Measurements from ENCODE around the gene OR4D1.

OR4D1 gene

DNA sequence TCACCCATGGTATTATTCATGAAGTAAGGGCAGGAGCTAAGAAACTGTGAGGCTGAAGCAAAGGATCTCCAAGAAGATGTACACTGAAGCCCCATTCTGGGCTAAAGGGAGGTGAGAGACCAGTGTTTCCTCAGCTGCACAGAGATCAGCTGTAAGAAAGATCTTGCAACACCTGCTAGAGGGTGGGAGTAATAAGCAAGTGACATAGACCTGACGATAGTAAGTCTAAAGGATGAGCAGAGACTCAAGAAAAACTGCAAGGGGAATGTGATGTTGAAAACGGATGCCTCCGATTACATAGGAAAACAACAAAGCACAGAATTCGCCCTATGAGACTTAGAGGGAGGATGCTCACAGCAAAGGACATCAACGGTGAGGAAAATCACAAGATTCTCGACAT lies 18.5 kb downstream of the OR4D1 start, which contains the start of gene OR4D2:
OR4D2 (plus strand) TSS at position 301 of the 400 bp plus-strand sequence. CDS start 2,674 bp downstream, outside the sequence.
- no peaks in the 10 kb centered on the region for H3K36me3 ChIP-seq
- DNase-seq: no peak
- TF ChIP-seq, protein P1, sequence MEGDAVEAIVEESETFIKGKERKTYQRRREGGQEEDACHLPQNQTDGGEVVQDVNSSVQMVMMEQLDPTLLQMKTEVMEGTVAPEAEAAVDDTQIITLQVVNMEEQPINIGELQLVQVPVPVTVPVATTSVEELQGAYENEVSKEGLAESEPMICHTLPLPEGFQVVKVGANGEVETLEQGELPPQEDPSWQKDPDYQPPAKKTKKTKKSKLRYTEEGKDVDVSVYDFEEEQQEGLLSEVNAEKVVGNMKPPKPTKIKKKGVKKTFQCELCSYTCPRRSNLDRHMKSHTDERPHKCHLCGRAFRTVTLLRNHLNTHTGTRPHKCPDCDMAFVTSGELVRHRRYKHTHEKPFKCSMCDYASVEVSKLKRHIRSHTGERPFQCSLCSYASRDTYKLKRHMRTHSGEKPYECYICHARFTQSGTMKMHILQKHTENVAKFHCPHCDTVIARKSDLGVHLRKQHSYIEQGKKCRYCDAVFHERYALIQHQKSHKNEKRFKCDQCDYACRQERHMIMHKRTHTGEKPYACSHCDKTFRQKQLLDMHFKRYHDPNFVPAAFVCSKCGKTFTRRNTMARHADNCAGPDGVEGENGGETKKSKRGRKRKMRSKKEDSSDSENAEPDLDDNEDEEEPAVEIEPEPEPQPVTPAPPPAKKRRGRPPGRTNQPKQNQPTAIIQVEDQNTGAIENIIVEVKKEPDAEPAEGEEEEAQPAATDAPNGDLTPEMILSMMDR (IDR thresholded peaks at IDR 0.05): no peak
- peaks cover 0 to 5% of the 10 kb centered on the region in 2 donors for H3K27me3 ChIP-seq
- intact Hi-C loops (cut with DNase I; ENCODE audit: low total_unique reads): no loop called here
- H3K4me1 ChIP-seq: no peaks in the 10 kb centered on the region
- no peak within 1 kb of the TSS for H3K27ac ChIP-seq
- H3K9me3 ChIP-seq: no peaks in the 10 kb centered on the region
- H3K4me3 ChIP-seq: no peak within 1 kb of the TSS

DNA sequence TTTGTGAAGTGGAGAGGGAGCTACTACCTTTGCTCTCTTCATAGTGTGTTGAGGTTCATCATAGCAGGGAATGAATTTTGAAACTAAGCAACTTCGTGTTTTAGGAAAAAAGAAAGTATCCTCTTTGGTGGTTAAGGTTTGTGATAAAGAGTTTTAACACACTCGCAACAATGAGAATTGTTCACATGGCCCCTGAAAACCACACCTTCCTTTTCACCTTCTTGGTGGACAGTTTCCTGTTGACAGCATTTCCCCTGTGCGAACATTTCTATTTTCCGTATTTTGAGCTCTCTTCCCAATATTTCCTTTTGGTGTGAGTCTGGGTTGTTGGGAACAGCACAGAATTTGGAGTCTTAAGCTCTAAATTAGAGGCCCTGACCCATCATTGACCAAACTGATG lies 22.4 kb downstream of the OR4D1 start:
- Histone ChIP-seq H3K4me1 (no peaks in the 10 kb centered on the region), H3K9me3 (no peaks in the 10 kb centered on the region), H3K27ac (no peak overlapping the region), H3K36me3 (no peaks in the 10 kb centered on the region), H3K4me3 (no peak overlapping the region), H3K27me3 (peaks cover 0 to 3% of the 10 kb centered on the region in 2 donors)
- intact Hi-C loops (cut with DNase I; ENCODE audit: low total_unique reads): no loop called here
- DNase-seq: no peak
- TF ChIP-seq, protein P1 (IDR thresholded peaks at IDR 0.05): no peak

DNA sequence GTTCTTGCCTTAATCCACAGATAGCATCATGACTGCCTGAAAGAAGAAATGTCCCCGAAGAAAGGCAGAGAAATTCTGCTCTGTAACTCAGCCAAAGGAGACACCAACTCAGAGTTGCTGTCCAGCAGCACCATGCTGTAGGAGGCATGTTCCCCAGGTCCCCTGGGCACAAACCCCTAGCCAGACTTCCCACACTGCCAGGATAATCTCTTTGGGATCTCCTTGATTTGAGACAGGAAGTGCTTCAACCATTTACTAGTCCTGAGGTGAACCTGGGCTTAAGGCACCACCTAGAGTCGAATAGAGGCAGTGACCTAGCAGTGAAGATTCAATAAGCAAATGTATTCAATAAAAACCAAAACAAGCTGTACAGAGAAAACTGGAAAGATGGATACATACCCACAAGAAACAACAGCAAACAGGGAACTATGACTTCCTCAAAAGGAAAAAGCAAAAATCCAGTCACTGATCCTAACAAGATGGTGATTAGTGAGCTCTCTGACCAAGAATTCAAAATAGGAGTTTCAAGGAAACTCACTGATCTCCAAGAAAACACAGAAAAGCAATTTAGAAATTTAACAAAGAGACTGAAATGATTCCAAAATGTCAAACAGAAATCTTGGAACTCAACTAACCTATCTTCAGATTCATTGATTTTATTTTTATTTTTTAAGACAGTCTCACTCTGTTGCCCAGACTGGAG lies 24.3 kb downstream of the OR4D1 start:
- H3K36me3 ChIP-seq: no peaks in the 10 kb centered on the region
- no peaks in the 10 kb centered on the region for H3K4me1 ChIP-seq
- H3K27ac ChIP-seq: no peak overlapping the region
- TF ChIP-seq, protein P1 (IDR thresholded peaks at IDR 0.05): peak in 1 of 2 experiments; percentile 6
- DNase-seq: no peak
- no peak overlapping the region for H3K4me3 ChIP-seq
- H3K9me3 ChIP-seq: no peaks in the 10 kb centered on the region
- intact Hi-C loops (cut with DNase I; ENCODE audit: low total_unique reads): no loop called here
- H3K27me3 ChIP-seq: peaks cover 0 to 11% of the 10 kb centered on the region in 2 donors

DNA sequence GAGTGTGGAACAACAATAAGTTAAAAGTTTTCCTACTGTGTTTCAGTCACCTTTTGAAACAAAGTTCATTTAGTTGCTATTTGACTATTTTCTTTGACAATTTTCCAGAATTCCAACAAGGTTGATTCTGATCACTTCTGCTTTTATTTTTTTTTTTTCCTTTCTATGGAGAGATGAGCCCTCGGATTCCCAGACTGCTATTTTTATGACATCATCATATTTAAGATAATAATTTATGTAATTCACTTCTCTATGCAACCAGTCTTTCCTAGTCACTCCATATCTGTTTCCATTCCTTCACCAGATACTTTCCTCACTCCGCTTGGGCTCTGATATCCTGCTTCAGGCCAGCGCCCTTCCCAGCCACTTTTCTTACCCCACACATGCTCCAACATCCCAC lies 26.7 kb downstream of the OR4D1 start:
- Histone ChIP-seq H3K27me3 (peaks cover 0 to 11% of the 10 kb centered on the region in 2 donors), H3K36me3 (no peaks in the 10 kb centered on the region), H3K27ac (no peak overlapping the region), H3K4me3 (no peak overlapping the region), H3K4me1 (no peaks in the 10 kb centered on the region), H3K9me3 (no peaks in the 10 kb centered on the region)
- intact Hi-C loops (cut with DNase I; ENCODE audit: low total_unique reads): no loop called here
- no peak for DNase-seq
- TF ChIP-seq, protein P1 (IDR thresholded peaks at IDR 0.05): no peak

DNA sequence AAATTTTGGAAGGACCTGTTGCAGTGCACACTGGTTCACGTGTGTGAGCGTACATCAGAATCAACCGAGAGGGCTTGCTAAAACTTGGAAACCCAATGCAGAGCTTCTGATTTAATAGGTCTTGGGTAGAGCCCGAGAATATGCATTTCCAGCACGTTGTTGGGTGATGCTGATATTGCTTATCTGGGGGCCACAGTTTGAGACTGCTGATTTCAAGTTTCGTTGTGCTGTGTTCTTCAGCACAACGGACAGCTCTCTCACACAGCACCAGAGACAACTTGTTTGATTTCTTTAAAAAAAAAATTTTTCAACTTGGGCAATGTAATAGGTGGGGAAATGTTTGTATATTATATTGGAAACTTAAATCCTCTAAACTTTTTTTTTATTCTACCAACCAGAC lies 28.0 kb downstream of the OR4D1 start:
- intact Hi-C loops (cut with DNase I; ENCODE audit: low total_unique reads): no loop called here
- H3K4me1 ChIP-seq: no peaks in the 10 kb centered on the region
- DNase-seq: no peak
- peaks cover 0 to 11% of the 10 kb centered on the region in 2 donors for H3K27me3 ChIP-seq
- H3K4me3 ChIP-seq: no peak overlapping the region
- H3K36me3 ChIP-seq: no peaks in the 10 kb centered on the region
- TF ChIP-seq, protein P1 (IDR thresholded peaks at IDR 0.05): no peak
- H3K9me3 ChIP-seq: no peaks in the 10 kb centered on the region
- no peak overlapping the region for H3K27ac ChIP-seq

Data from tibial artery (tissue), 4 donors.